WERI-Rb-1 (cell line): ENCODE results near the gene NPL.

Source experiments
- DNase-seq: peaks from one replicate; pipeline ENCODE4 v3.0.0-alpha.2; 2020
- H3K27ac ChIP-seq: fragments of 250-450 bp; sonication (Bioruptor Pico); 2 replicates; pipeline ENCODE4 v1.5.1; 2020; ENCODE audit warnings: mild to moderate bottlenecking, moderate library complexity
- H3K27me3 ChIP-seq: fragments of 250-450 bp; sonication (Bioruptor Pico); 2 replicates; pipeline ENCODE4 v1.5.1; 2021; ENCODE audit warnings: mild to moderate bottlenecking, low read depth, moderate library complexity; ENCODE audit not compliant: insufficient read depth, severe bottlenecking
- H3K36me3 ChIP-seq: fragments of 250-450 bp; sonication (Bioruptor Pico); 2 replicates; pipeline ENCODE4 v1.5.1; 2020; ENCODE audit warnings: mild to moderate bottlenecking, moderate library complexity
- H3K4me3 ChIP-seq: 2 replicates; pipeline ENCODE4 v1.5.1; 2011; ENCODE audit warnings: low read depth, mild to moderate bottlenecking, control low read depth, low read length
- H3K9me3 ChIP-seq: fragments of 250-450 bp; sonication (Bioruptor Pico); 2 replicates; pipeline ENCODE4 v1.5.1; 2021; ENCODE audit warnings: mild to moderate bottlenecking, moderate library complexity; ENCODE audit not compliant: severe bottlenecking
- CTCF ChIP-seq: IDR thresholded peaks from 2 replicates; pipeline ENCODE4 v1.5.1; 2011; ENCODE audit warnings: low read depth, mild to moderate bottlenecking, control low read depth, inconsistent platforms, low read length

The NPL gene

GRCh38 chr1:182770232-182770631 lies 19.3 kb upstream of the NPL start:
- no peaks in the 10 kb centered on the region for H3K9me3 ChIP-seq
- no peaks in the 10 kb centered on the region for H3K36me3 ChIP-seq
- H3K27ac ChIP-seq, result no peak overlapping the region
- no peak for TF ChIP-seq CTCF
- no peak overlapping the region for H3K4me3 ChIP-seq
- no peak for DNase-seq
- H3K27me3 ChIP-seq, result no peaks in the 10 kb centered on the region

DNA sequence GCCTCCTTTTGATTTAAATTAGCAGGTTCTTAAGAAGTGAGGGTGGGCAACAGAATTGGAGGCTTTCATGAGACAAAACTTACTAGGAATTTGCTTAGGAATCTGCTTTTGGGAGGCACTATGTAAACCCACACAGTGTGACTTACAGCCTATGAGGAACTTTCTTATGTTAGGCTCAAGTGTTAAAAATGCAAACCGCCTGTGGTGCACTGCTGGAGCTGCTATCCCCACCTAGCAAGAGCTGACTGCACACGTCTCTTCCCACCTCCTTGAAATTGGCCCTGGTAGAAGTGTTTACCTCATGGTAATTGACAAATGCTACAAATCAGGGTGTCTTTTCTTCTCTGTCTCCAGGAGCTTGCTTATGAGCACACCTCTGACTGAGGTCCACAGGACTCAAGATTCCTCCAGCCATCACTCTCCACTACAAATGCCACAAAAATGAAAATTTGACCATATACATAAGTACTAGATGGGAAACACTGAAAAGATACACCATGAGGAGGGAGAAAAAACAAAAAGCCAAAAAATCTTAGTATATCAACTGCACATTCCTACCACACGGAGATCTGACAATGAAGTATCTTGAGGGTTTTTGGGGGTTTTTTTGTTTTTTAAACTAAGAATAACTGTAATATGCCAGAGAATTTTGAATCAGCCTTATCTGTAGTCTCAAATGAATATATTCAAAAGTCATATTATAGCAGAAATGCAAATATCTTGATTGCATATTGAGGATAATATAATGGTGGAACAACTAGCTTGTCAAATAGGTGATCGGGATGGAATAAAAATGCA lies 18.2 kb upstream of the NPL start:
- no peak for DNase-seq
- Histone ChIP-seq H3K36me3 (no peaks in the 10 kb centered on the region), H3K27ac (no peak overlapping the region), H3K9me3 (no peaks in the 10 kb centered on the region), H3K27me3 (no peaks in the 10 kb centered on the region), H3K4me3 (no peak overlapping the region)
- TF ChIP-seq CTCF, result no peak

GRCh38 chr1:182777386-182777785 lies 12.2 kb upstream of the NPL start:
- no peak overlapping the region for H3K27ac ChIP-seq
- H3K36me3 ChIP-seq, result no peaks in the 10 kb centered on the region
- TF ChIP-seq CTCF, result no peak
- no peaks in the 10 kb centered on the region for H3K9me3 ChIP-seq
- no peaks in the 10 kb centered on the region for H3K27me3 ChIP-seq
- no peak overlapping the region for H3K4me3 ChIP-seq
- no peak for DNase-seq

DNA sequence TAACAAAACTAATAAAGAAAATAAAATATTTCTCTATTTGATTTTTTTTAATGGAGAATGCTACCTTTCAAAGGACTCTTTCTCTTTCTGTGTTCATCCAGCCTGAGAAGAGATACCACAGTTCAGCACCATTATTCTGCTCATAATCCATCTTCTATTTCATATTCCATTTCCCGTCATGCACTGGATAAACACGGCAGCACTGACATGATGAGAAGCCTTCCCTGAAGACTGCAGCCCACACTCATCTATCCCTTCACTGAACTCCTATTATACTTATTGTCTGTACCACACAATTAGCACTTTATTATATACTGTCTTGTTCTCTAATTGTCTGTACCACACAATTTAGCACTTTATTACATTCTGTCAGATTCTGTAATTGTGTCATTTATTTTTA lies 10.7 kb upstream of the NPL start:
- no peak overlapping the region for H3K4me3 ChIP-seq

DNA sequence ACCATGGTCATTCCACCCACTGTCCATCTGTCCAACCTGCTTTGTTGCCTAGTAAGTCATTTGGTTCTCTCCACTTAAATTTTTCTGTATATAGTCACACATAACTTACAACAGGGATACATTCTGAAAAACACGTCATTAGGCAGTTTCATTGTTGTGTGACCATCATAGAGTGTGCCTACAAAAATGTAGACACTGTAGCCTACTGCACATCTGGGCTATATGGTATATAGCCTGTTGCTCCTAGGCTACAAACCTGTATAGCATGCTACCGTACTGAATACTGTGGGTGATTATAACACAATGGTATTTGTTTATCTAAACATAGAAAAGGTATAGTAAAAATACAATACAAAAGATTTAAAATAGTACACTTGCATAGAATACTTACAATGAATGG lies 10.0 kb upstream of the NPL start:
- H3K27ac ChIP-seq, result no peak overlapping the region
- no peaks in the 10 kb centered on the region for H3K36me3 ChIP-seq
- no peak for TF ChIP-seq CTCF
- no peaks in the 10 kb centered on the region for H3K9me3 ChIP-seq
- no peaks in the 10 kb centered on the region for H3K27me3 ChIP-seq
- DNase-seq, result no peak
- no peak overlapping the region for H3K4me3 ChIP-seq

More for the DNA sequence above, 10.7 kb upstream of the NPL start:
- Histone ChIP-seq H3K27me3 (no peaks in the 10 kb centered on the region), H3K36me3 (no peaks in the 10 kb centered on the region), H3K27ac (no peak overlapping the region), H3K9me3 (no peaks in the 10 kb centered on the region)
- no peak for TF ChIP-seq CTCF
- DNase-seq, result no peak
